DOHH2 (cell line): Measurements from ENCODE around the gene KRT73.

Experiments
- H3F3A ChIP-seq: fragments of 200-600 bp; sonication (generic), shearing (Covaris generic); 2 replicates; pipeline ENCODE4 v1.6.0; 2016; ENCODE audit warnings: antibody characterized with exemption, mild to moderate bottlenecking; ENCODE audit not compliant: control insufficient read depth, insufficient read depth
- H3K27ac ChIP-seq: fragments of 200-600 bp; sonication (generic); 2 replicates; pipeline ENCODE4 v1.5.1; 2014; ENCODE audit warnings: low read depth, mild to moderate bottlenecking, low read length, moderate library complexity
- H3K27me3 ChIP-seq: fragments of 200-600 bp; sonication (generic); 2 replicates; pipeline ENCODE4 v1.6.1; 2014; ENCODE audit warnings: mild to moderate bottlenecking, low read length, mixed read lengths; ENCODE audit not compliant: control insufficient read depth
- H3K36me3 ChIP-seq: fragments of 200-600 bp; sonication (generic); 2 replicates; pipeline ENCODE4 v1.6.1; 2014; ENCODE audit warnings: mild to moderate bottlenecking, low read length, moderate library complexity, mixed read lengths; ENCODE audit not compliant: control insufficient read depth
- H3K4me1 ChIP-seq: fragments of 200-600 bp; sonication (generic); 2 replicates; pipeline ENCODE4 v1.6.1; 2014; ENCODE audit warnings: mild to moderate bottlenecking, low read length, mixed read lengths; ENCODE audit not compliant: control insufficient read depth
- H3K4me2 ChIP-seq: fragments of 200-600 bp; sonication (generic); 2 replicates; pipeline ENCODE4 v1.6.0; 2014; ENCODE audit warnings: mild to moderate bottlenecking, low read length, moderate library complexity
- H3K4me3 ChIP-seq: fragments of 200-600 bp; sonication (generic); 2 replicates; pipeline ENCODE4 v1.5.1; 2014; ENCODE audit warnings: mild to moderate bottlenecking, low read length, mixed read lengths
- H3K79me2 ChIP-seq: fragments of 200-600 bp; sonication (generic); 2 replicates; pipeline ENCODE4 v1.6.1; 2014; ENCODE audit warnings: mild to moderate bottlenecking, low read length, mixed read lengths; ENCODE audit not compliant: control insufficient read depth
- H3K9me2 ChIP-seq: fragments of 200-600 bp; sonication (generic); replicated peaks from 2 replicates; pipeline ENCODE4 v1.6.1; 2014; ENCODE audit warnings: mild to moderate bottlenecking, low read length, mixed read lengths; ENCODE audit not compliant: control insufficient read depth
- H3K9me3 ChIP-seq: fragments of 200-600 bp; sonication (generic); 2 replicates; pipeline ENCODE4 v1.6.1; 2014; ENCODE audit warnings: antibody characterized with exemption, low read length, mixed read lengths; ENCODE audit not compliant: control insufficient read depth, insufficient read depth
- H4K20me1 ChIP-seq: fragments of 200-600 bp; sonication (generic); 2 replicates; pipeline ENCODE4 v1.6.0; 2014; ENCODE audit warnings: low read depth, mild to moderate bottlenecking, antibody characterized with exemption, low read length, moderate library complexity; ENCODE audit not compliant: control insufficient read depth, insufficient read depth
- CTCF ChIP-seq: fragments of 200-600 bp; sonication (generic); IDR thresholded peaks from one replicate; pipeline ENCODE4 v1.5.1; 2014; ENCODE audit warnings: antibody characterized with exemption, mild to moderate bottlenecking, low read depth, low read length; ENCODE audit not compliant: poor library complexity, severe bottlenecking
- EZH2phosphoT487 ChIP-seq: fragments of 200-600 bp; sonication (generic); IDR thresholded peaks from 2 replicates; pipeline ENCODE4 v1.6.1; 2017; ENCODE audit warnings: borderline replicate concordance, mild to moderate bottlenecking, antibody characterized with exemption, low read length, moderate library complexity, mixed read lengths

The KRT73 gene

DNA sequence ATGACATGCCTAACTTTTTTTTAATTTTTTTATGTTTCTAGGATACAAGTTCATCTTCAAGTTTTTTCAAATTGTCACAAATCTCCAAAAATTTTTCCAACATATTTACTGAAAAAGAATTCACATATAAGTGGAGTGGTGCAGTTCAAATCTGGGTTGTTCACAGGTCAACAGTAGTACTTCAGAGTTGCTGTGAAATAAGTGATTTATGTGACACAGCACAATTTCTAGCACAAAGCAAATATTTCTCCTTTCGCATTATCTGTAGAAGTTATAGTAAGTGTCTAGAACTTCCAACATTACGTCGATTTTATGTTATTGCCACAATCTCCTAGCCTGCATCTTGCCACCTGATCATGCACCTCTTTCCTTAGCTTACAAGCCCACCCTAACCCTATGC is 43.3 kb upstream of the KRT73 start:
- Histone ChIP-seq H4K20me1 (no peaks in the 10 kb centered on the region), H3K4me3 (no peak overlapping the region), H3K4me1 (no peaks in the 10 kb centered on the region), H3K9me3 (no peaks in the 10 kb centered on the region), H3K9me2 (no peaks in the 10 kb centered on the region), H3F3A (no peaks in the 10 kb centered on the region), H3K27ac (no peak overlapping the region), H3K36me3 (no peaks in the 10 kb centered on the region), H3K27me3 (peaks cover 10% of the 10 kb centered on the region), H3K79me2 (no peaks in the 10 kb centered on the region), H3K4me2 (no peak overlapping the region)
- TF ChIP-seq EZH2phosphoT487 (no peak), CTCF (no peak)

GRCh38 chr12:52660934-52661499 is 42.7 kb upstream of the KRT73 start:
- Histone ChIP-seq H3K4me2 (no peak overlapping the region), H3K4me3 (no peak overlapping the region), H3F3A (no peaks in the 10 kb centered on the region), H3K9me2 (no peaks in the 10 kb centered on the region), H3K4me1 (no peaks in the 10 kb centered on the region), H4K20me1 (no peaks in the 10 kb centered on the region), H3K27ac (no peak overlapping the region), H3K36me3 (no peaks in the 10 kb centered on the region), H3K9me3 (no peaks in the 10 kb centered on the region), H3K27me3 (peaks cover 10% of the 10 kb centered on the region), H3K79me2 (no peaks in the 10 kb centered on the region)
- TF ChIP-seq CTCF (no peak), EZH2phosphoT487 (no peak)

DNA sequence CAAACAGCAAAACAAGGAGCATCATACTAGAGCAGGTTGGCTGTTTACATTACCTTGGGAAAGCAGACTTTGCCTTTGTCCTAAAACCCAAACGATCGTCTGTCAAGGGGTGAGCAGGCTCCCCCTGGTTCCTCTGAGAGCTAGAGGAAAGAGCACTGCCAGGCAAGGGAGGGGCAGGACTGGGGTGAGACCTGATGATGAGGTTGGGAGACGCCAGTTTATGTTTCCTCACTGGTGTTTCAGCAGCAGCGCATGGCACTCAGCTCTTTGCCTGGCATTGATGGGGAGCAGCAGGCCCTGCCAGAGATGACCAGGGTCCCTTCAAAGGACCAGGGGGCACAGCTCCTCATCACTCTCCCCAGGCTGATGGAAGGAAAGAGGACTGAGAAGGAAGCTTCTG is 41.6 kb upstream of the KRT73 start:
- H3K36me3 ChIP-seq = no peaks in the 10 kb centered on the region
- H3K4me1 ChIP-seq = no peaks in the 10 kb centered on the region
- no peak overlapping the region for H3K4me3 ChIP-seq
- H3K4me2 ChIP-seq = no peak overlapping the region
- H3F3A ChIP-seq = no peaks in the 10 kb centered on the region
- no peak overlapping the region for H3K27ac ChIP-seq
- no peaks in the 10 kb centered on the region for H3K9me3 ChIP-seq
- TF ChIP-seq EZH2phosphoT487 = no peak
- no peak for TF ChIP-seq CTCF
- no peaks in the 10 kb centered on the region for H4K20me1 ChIP-seq
- H3K79me2 ChIP-seq = no peaks in the 10 kb centered on the region
- H3K27me3 ChIP-seq = peaks cover 10% of the 10 kb centered on the region
- no peaks in the 10 kb centered on the region for H3K9me2 ChIP-seq

- Histone ChIP-seq H3K4me1 (no peaks in the 10 kb centered on the region), H3K27me3 (peaks cover 10% of the 10 kb centered on the region), H3K9me3 (no peaks in the 10 kb centered on the region), H3K4me2 (no peak overlapping the region), H3K27ac (no peak overlapping the region), H4K20me1 (no peaks in the 10 kb centered on the region), H3K36me3 (no peaks in the 10 kb centered on the region), H3K79me2 (no peaks in the 10 kb centered on the region), H3F3A (no peaks in the 10 kb centered on the region), H3K4me3 (no peak overlapping the region), H3K9me2 (no peaks in the 10 kb centered on the region)
- TF ChIP-seq EZH2phosphoT487 = no peak
- TF ChIP-seq CTCF = no peak
Measured at GRCh38 chr12:52659395-52659794, 41.0 kb upstream of the KRT73 start.
